Natural killer cell (primary cell): ENCODE measurements around the gene TRAPPC8. TPM values are rescaled to one million over a fixed set of nuclear protein-coding genes. Genes with fewer than 3 reads are reported as not detected.

Source experiments
- ATAC-seq, 3 donors: fragments of 150-1000 bp in 2 of 3; fragments of 200-7000 bp in 1 of 3; cut with Tn5 transposase; 1 replicate in 1 of 3; 2 replicates in 2 of 3; pipeline ENCODE4 v1.10.0; 2021; ENCODE audit warnings: mild to moderate bottlenecking in 2 of 3, moderate library complexity in 2 of 3
- DNase-seq, 2 donors: peaks; one replicate each; pipeline versions ENCODE4 v3.0.0 to v3.0.0-alpha.2; 2013 to 2021; ENCODE audit warnings: mixed read lengths in 1 of 2
- H3K27ac ChIP-seq: one replicate; pipeline ENCODE4 v1.5.1; 2013; ENCODE audit warnings: mild to moderate bottlenecking, low read length
- H3K27me3 ChIP-seq: one replicate; pipeline ENCODE4 v1.6.1; 2013; ENCODE audit warnings: low read length; ENCODE audit not compliant: control insufficient read depth, insufficient read depth
- H3K36me3 ChIP-seq: one replicate; pipeline ENCODE4 v1.6.1; 2013; ENCODE audit warnings: low read length; ENCODE audit not compliant: control insufficient read depth, insufficient read depth
- H3K4me1 ChIP-seq: one replicate; pipeline ENCODE4 v1.6.1; 2013; ENCODE audit warnings: low read length; ENCODE audit not compliant: control insufficient read depth, insufficient read depth
- H3K4me3 ChIP-seq: one replicate; pipeline ENCODE4 v1.5.1; 2013; ENCODE audit warnings: low read length
- H3K9me3 ChIP-seq: one replicate; pipeline ENCODE4 v1.6.1; 2013; ENCODE audit warnings: low read length; ENCODE audit not compliant: control insufficient read depth, insufficient read depth
- H3K27ac Mint-ChIP-seq, 2 donors: one replicate each; pipeline ENCODE4 v1.8.0; 2022; ENCODE audit warnings: mild to moderate bottlenecking in 2 of 2, mixed read lengths in 2 of 2, moderate library complexity in 1 of 2
- H3K27me3 Mint-ChIP-seq, 2 donors: one replicate each; pipeline ENCODE4 v1.8.0; 2022; ENCODE audit warnings: low read depth in 2 of 2, mixed read lengths in 2 of 2
- H3K36me3 Mint-ChIP-seq: one replicate; pipeline ENCODE4 v1.8.0; 2022; ENCODE audit warnings: mixed read lengths
- H3K4me1 Mint-ChIP-seq, 2 donors: one replicate each; pipeline ENCODE4 v1.8.0; 2022; ENCODE audit warnings: mixed read lengths in 2 of 2
- H3K4me3 Mint-ChIP-seq: one replicate; pipeline ENCODE4 v1.8.0; 2022; ENCODE audit warnings: mild to moderate bottlenecking, moderate library complexity, mixed read lengths
- H3K9me3 Mint-ChIP-seq, 2 donors: one replicate each; pipeline ENCODE4 v1.8.0; 2022; ENCODE audit warnings: mixed read lengths in 2 of 2
- CTCF ChIP-seq: fragments of 200-600 bp; IDR thresholded peaks from one replicate; pipeline ENCODE4 v1.8.0; 2022; ENCODE audit warnings: antibody characterized with exemption
- WGBS: methylation state at CpG from one replicate; pipeline ENCODE4 v1.1.7; 2013; ENCODE audit warnings: missing lambda C conversion rate; ENCODE audit not compliant: insufficient coverage; 5-methylcytosine and 5-hydroxymethylcytosine counted together
- intact Hi-C: fragments of 100-400 bp; cut with micrococcal nuclease; formaldehyde crosslinking; loops from one replicate; pipeline ENCODE4 v1.14.2; 2022
- total RNA-seq, 4 donors: library from RNA; stranded (reverse); fragments of 120-200 nt in 1 of 4; gene quantifications; one replicate each; pipeline versions ENCODE4 v1.2.3 to v1.2.4, GENCODE V29; 2013 to 2022

TRAPPC8 gene
- total RNA-seq, 3 donors from 2014 or later (not counting 1 experiment from before 2014, with no cell fraction given), result 38.5 to 51.2 (median 41.4) TPM

GRCh38 chr18:31821545-31822171, 121.3 kb downstream of the TRAPPC8 start:
- peaks cover 0 to 2% of the 10 kb centered on the region in 2 donors for H3K27me3 Mint-ChIP-seq
- peaks cover 0 to 9% of the 10 kb centered on the region in 2 donors for H3K4me1 Mint-ChIP-seq
- intact Hi-C loops, result no loop called here
- H3K27me3 ChIP-seq, result no peaks in the 10 kb centered on the region
- H3K36me3 Mint-ChIP-seq, result no peaks in the 10 kb centered on the region
- H3K4me1 ChIP-seq, result no peaks in the 10 kb centered on the region
- H3K27ac Mint-ChIP-seq, result no peak overlapping the region
- 39% methylated on average over 7 of the region's 8 CpGs for WGBS
- no peak overlapping the region for H3K27ac ChIP-seq
- no peaks in the 10 kb centered on the region for H3K9me3 ChIP-seq
- no peak for TF ChIP-seq CTCF
- no peak for DNase-seq
- no peak overlapping the region for H3K4me3 Mint-ChIP-seq
- no peak for ATAC-seq
- no peak overlapping the region for H3K4me3 ChIP-seq
- no peaks in the 10 kb centered on the region for H3K9me3 Mint-ChIP-seq
- H3K36me3 ChIP-seq, result no peaks in the 10 kb centered on the region

- Histone ChIP-seq H3K4me1 (no peaks in the 10 kb centered on the region), H3K27me3 (no peaks in the 10 kb centered on the region), H3K9me3 (no peaks in the 10 kb centered on the region), H3K27ac (no peak overlapping the region), H3K4me3 (no peak overlapping the region), H3K36me3 (no peaks in the 10 kb centered on the region)
- no peaks in the 10 kb centered on the region for H3K9me3 Mint-ChIP-seq
- TF ChIP-seq CTCF, result peak; percentile 42
- no peak overlapping the region for H3K4me3 Mint-ChIP-seq
- H3K36me3 Mint-ChIP-seq, result no peaks in the 10 kb centered on the region
- WGBS, result no CpG with 5 or more reads among the region's 1 CpG
- H3K4me1 Mint-ChIP-seq, result peaks cover 0 to 5% of the 10 kb centered on the region in 2 donors
- peaks cover 0 to 2% of the 10 kb centered on the region in 2 donors for H3K27me3 Mint-ChIP-seq
- H3K27ac Mint-ChIP-seq, result no peak overlapping the region
- DNase-seq (no peak), ATAC-seq (no peak)
- intact Hi-C loops, result loop anchor here (1.0 to 5.0 kb wide), 2 partner anchors 137 to 264 kb away; no protein-coding TSS in a partner anchor
Measured at GRCh38 chr18:31819925-31820229, 123.1 kb downstream of the TRAPPC8 start.

GRCh38 chr18:31819106-31819924, 123.6 kb downstream of the TRAPPC8 start:
- peaks cover 0 to 5% of the 10 kb centered on the region in 2 donors for H3K4me1 Mint-ChIP-seq
- no peak overlapping the region for H3K4me3 Mint-ChIP-seq
- 67% methylated on average over 11 of the region's 11 CpGs for WGBS
- peak; percentile 85 for TF ChIP-seq CTCF
- H3K27ac Mint-ChIP-seq, result no peak overlapping the region
- Histone ChIP-seq H3K27ac (no peak overlapping the region), H3K36me3 (no peaks in the 10 kb centered on the region), H3K4me3 (no peak overlapping the region), H3K27me3 (no peaks in the 10 kb centered on the region), H3K4me1 (no peaks in the 10 kb centered on the region), H3K9me3 (no peaks in the 10 kb centered on the region)
- intact Hi-C loops, result loop anchor here (1.0 to 5.0 kb wide), 2 partner anchors 138 to 263 kb away; no protein-coding TSS in a partner anchor
- DNase-seq, result peak in 1 of 2 donors; percentile 53
- H3K9me3 Mint-ChIP-seq, result no peaks in the 10 kb centered on the region
- H3K27me3 Mint-ChIP-seq, result peaks cover 0 to 2% of the 10 kb centered on the region in 2 donors
- ATAC-seq, result peak; percentile 56 to 74 (median 59)
- H3K36me3 Mint-ChIP-seq, result no peaks in the 10 kb centered on the region
